Pancreas (tissue), 10 donors: ENCODE data around the gene ARHGEF16. TPM values are rescaled to one million over a fixed set of nuclear protein-coding genes. Genes with fewer than 3 reads are reported as not detected.

Experiments used
- ATAC-seq, 4 donors: fragments of 200-7000 bp; cut with Tn5 transposase; one replicate each; pipeline versions ENCODE4 v1.8.0 to v1.9.1; 2020; ENCODE audit warnings: mild to moderate bottlenecking in 4 of 4, moderate library complexity in 4 of 4
- DNase-seq, 6 donors: peaks; one replicate each; pipeline ENCODE4 v3.0.0-alpha.2; 2020
- FAIRE-seq: peaks from 2 replicates; lab custom pipeline; 2012; peaks lifted over from hg19 to GRCh38; lab: Jason Lieb, UNC
- H3K27ac ChIP-seq, 4 donors: fragments of 200-600 bp; sonication (generic); 1 replicate in 3 of 4; 2 replicates in 1 of 4; pipeline versions ENCODE4 v1.5.0 to v1.8.0; 2020
- H3K27me3 ChIP-seq, 4 donors: fragments of 200-600 bp; one replicate each; pipeline ENCODE4 v1.8.0; 2021
- H3K36me3 ChIP-seq, 3 donors: fragments of 200-600 bp; sonication (generic) in 1 of 3; one replicate each; pipeline versions ENCODE4 v1.5.0 to v1.8.0; 2020 to 2021
- H3K4me1 ChIP-seq, 3 donors: fragments of 200-600 bp; one replicate each; pipeline ENCODE4 v1.8.0; 2021
- H3K4me3 ChIP-seq, 4 donors: fragments of 200-600 bp; sonication (generic) in 2 of 4; one replicate each; pipeline versions ENCODE4 v1.5.0 to v1.8.0; 2020 to 2021
- H3K9me3 ChIP-seq, 4 donors: fragments of 200-600 bp; one replicate each; pipeline ENCODE4 v1.8.0; 2021
- WGBS, 2 donors: extraction: QIAGEN DNeasy Blood & Tissue Kit; methylation state at CpG; one replicate each; pipeline ENCODE4 v1.1.7; 2013; 5-methylcytosine and 5-hydroxymethylcytosine counted together
- intact Hi-C, 3 donors: fragments of 100-400 bp; cut with DNase I; formaldehyde crosslinking; loops; one replicate each; pipeline versions ENCODE4 v1.11.1 to v1.14.2; 2022
- polyA plus RNA-seq, 2 donors: library from polyadenylated mRNA; stranded (reverse); fragments of 200-250 nt; gene quantifications; one replicate each; pipeline ENCODE4 v1.2.3, GENCODE V29; 2013
- total RNA-seq, 6 donors: library from RNA; stranded (reverse); fragmentation: NEBNext Ultra II Directional in 4 of 6; extraction: Animal tissue kit (Norgen Biotek cat#: 25700) in 4 of 6; gene quantifications; one replicate each; pipeline versions ENCODE4 v1.2.1 to v1.2.4, GENCODE V29; 2021 to 2023
- TF ChIP-seq, protein P1 (sequence below), 4 donors: fragments of 200-600 bp; sonication (generic) in 3 of 4; IDR thresholded peaks; one replicate each; pipeline versions ENCODE4 v1.5.0 to v1.8.0; 2021; ENCODE audit warnings: antibody characterized with exemption in 4 of 4
- donor health status: healthy with polysubstance abuse.
- donor health status: DM: no; HTN: no; CAD: no; lungs with moderate emphysema.
- donor health status: DM: no; HTN: no; CAD: no.
- donor health status: control.
- donor health status: control.
- donor health status: Bipolar disorder and iron deficiency.
- donor health status: DM: yes; HTN: yes; CAD: no.
- donor health status: DM: no; HTN: no; CAD: no.
- donor health status: DM: no; HTN: no; CAD: no.
- donor health status: DM: yes; HTN: yes; CAD: no.

Gene ARHGEF16
- total and polyA plus RNA-seq, 8 donors: 8.2 to 26.4 (median 9.8) TPM

DNA sequence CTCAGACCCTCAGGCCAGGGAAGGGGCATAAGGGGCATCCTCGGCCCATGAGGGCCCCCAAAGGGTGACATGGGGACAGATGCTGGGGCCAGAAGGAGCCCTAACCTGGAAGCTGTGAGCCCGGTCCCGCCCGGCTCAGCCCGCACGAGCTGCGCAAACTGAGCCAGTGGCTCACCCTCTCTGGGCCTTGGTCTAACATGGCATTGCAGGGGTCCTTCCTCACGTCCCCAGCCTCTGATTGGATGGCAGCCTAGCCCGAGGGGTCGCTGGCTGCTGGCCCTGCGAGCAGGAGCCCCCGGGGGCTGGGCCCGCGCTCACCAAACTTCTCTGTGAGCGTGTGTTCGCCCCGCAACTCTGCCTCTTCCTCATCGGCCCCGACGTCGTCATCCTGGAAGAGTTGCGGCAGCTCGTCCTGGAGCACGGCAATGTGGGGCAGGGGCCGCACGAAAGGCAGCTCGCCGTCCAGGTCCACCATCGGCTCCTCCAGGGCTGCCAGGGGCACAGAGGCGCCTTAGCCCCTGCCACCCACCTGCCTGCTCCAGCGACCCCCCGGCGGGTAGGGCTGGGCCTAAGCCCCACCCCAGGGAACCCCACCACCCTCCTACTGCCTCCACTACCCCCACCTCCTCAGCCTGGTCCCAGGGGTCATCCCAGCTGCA lies 54.4 kb downstream of the ARHGEF16 start:
- Histone ChIP-seq H3K27me3 (no peaks in the 10 kb centered on the region), H3K4me3 (no peak overlapping the region), H3K36me3 (no peaks in the 10 kb centered on the region), H3K27ac (no peak overlapping the region), H3K9me3 (no peaks in the 10 kb centered on the region), H3K4me1 (no peaks in the 10 kb centered on the region)
- WGBS, 2 donors: 90 to 93% methylated on average over 33 of the region's 33 CpGs
- peak in 1 of 6 donors; percentile 78 for DNase-seq
- intact Hi-C loops: no loop called here
- FAIRE-seq: no peak
- no peak for ATAC-seq
- TF ChIP-seq, protein P1, sequence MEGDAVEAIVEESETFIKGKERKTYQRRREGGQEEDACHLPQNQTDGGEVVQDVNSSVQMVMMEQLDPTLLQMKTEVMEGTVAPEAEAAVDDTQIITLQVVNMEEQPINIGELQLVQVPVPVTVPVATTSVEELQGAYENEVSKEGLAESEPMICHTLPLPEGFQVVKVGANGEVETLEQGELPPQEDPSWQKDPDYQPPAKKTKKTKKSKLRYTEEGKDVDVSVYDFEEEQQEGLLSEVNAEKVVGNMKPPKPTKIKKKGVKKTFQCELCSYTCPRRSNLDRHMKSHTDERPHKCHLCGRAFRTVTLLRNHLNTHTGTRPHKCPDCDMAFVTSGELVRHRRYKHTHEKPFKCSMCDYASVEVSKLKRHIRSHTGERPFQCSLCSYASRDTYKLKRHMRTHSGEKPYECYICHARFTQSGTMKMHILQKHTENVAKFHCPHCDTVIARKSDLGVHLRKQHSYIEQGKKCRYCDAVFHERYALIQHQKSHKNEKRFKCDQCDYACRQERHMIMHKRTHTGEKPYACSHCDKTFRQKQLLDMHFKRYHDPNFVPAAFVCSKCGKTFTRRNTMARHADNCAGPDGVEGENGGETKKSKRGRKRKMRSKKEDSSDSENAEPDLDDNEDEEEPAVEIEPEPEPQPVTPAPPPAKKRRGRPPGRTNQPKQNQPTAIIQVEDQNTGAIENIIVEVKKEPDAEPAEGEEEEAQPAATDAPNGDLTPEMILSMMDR (IDR thresholded peaks at IDR 0.05): no peak

DNA sequence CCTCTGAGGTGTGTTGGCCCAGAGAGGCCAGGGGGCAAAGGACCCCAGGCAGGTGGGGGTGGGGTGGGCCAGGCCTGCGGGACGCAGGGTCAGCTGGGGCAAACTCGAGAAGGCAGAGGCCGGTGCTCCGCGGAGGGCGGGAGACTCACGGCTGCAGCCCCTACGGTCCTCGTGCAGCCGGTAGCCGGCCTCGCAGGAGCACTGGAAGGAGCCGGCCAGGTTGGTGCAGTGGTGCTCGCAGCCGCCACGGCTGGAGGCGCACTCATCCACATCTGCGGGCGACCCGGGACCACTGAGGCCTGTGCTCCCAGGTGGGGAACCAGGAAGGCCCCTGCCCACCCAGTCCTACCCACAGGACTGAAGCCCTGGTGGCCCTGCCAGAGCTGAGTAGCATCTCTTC lies 55.3 kb downstream of the ARHGEF16 start:
- ATAC-seq (no peak), FAIRE-seq (no peak), DNase-seq (peak in 1 of 6 donors; percentile 65)
- WGBS, 2 donors: 80 to 89% methylated on average over 1 to 21 of the region's 21 CpGs
- Histone ChIP-seq H3K36me3 (no peaks in the 10 kb centered on the region), H3K4me3 (no peak overlapping the region), H3K9me3 (no peaks in the 10 kb centered on the region), H3K27me3 (no peaks in the 10 kb centered on the region), H3K4me1 (no peaks in the 10 kb centered on the region), H3K27ac (no peak overlapping the region)
- intact Hi-C loops: no loop called here
- TF ChIP-seq, protein P1 (IDR thresholded peaks at IDR 0.05): no peak

DNA sequence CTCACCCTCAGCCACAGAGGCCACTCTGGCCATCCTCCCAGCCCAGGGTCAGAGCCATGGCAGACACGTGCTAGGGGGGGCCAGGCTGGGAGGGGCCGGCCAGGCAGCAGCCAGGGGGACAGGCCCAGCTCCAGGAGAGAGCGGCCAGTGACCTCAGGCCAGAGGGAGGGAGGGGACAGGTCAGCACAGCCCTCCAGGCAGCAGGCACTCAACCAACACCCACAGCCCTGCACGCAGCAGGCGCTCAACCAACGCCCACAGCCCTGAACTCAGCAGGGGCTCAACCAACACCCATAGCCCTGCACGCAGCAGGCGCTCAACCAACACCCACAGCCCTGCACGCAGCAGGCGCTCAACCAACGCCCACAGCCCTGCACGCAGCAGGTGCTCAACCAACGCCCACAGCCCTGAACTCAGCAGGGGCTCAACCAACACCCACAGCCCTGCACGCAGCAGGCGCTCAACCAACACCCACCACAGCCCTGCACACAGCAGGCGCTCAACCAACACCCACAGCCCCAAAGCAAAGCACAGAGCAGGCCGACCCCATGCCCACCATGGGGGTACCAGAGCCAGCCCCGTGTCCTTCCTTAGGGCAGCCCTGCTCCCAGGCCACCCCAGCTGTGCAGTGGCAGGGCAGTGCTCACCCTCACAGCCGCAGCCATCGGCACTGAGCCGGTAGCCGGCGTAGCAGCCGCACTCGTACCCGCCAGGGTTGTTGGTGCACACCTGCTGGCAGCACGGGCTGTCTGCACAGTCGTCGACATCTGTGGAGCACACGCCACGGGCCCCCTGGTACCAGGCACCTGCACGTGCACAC lies 55.9 kb downstream of the ARHGEF16 start:
- Histone ChIP-seq H3K4me3 (no peak overlapping the region), H3K4me1 (no peaks in the 10 kb centered on the region), H3K9me3 (no peaks in the 10 kb centered on the region), H3K27me3 (no peaks in the 10 kb centered on the region), H3K27ac (no peak overlapping the region), H3K36me3 (no peaks in the 10 kb centered on the region)
- FAIRE-seq (no peak), DNase-seq (peak in 1 of 6 donors; percentile 67), ATAC-seq (no peak)
- intact Hi-C loops: no loop called here
- TF ChIP-seq, protein P1 (IDR thresholded peaks at IDR 0.05): no peak
- 85 to 90% methylated on average over 31 to 32 of the region's 32 CpGs for WGBS, 2 donors

DNA sequence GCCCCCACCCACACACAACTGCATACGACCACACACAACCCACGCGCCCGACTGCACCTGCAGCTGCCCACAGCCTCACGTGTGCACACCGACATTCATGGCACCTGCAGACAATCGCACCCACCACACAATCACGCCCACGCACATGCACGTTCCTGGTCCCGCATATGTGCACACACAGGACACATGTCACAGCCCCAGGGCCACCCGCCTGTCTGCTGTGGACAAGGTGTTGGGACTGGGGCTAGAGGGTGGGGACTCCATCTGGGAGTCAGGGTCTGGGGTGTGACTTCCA lies 56.4 kb downstream of the ARHGEF16 start:
- no peak overlapping the region for H3K27ac ChIP-seq
- FAIRE-seq (no peak), ATAC-seq (no peak), DNase-seq (peak in 1 of 6 donors; percentile 51)
- 90% methylated on average over 12 of the region's 12 CpGs for WGBS, 2 donors
- H3K9me3 ChIP-seq: no peaks in the 10 kb centered on the region
- no peaks in the 10 kb centered on the region for H3K27me3 ChIP-seq
- TF ChIP-seq, protein P1 (IDR thresholded peaks at IDR 0.05): no peak
- no peaks in the 10 kb centered on the region for H3K4me1 ChIP-seq
- no peaks in the 10 kb centered on the region for H3K36me3 ChIP-seq
- intact Hi-C loops: no loop called here
- H3K4me3 ChIP-seq: no peak overlapping the region

DNA sequence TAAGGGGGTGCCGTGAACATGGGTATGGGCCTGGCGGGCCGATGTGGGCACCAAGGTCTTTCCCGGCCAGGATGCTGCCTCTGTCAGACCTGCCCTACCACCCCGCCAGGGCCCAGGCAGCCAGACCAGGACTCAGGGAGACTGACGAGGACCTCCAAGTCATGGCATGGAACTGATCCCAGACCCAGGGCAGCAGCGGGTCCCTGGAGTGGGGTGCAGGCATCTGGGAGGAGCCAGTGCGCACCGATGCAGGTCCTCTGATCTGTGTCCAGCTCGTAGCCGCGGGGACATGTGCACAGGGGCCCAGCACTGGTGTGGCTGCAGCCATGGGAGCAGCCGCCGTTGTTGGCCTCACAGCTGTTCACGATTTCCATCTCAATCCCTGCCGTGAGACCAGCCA lies 56.8 kb downstream of the ARHGEF16 start:
- FAIRE-seq (no peak), DNase-seq (no peak), ATAC-seq (no peak)
- intact Hi-C loops: no loop called here
- H3K36me3 ChIP-seq: no peaks in the 10 kb centered on the region
- H3K27me3 ChIP-seq: no peaks in the 10 kb centered on the region
- no peak overlapping the region for H3K27ac ChIP-seq
- TF ChIP-seq, protein P1 (IDR thresholded peaks at IDR 0.05): no peak
- no peak overlapping the region for H3K4me3 ChIP-seq
- H3K9me3 ChIP-seq: no peaks in the 10 kb centered on the region
- 93 to 94% methylated on average over 15 to 16 of the region's 16 CpGs for WGBS, 2 donors
- no peaks in the 10 kb centered on the region for H3K4me1 ChIP-seq
